Fibroblast of the aortic adventitia (primary cell): ENCODE results near the gene TMEM238. TPM values are rescaled to one million over a fixed set of nuclear protein-coding genes. Genes with fewer than 3 reads are reported as not detected.

ENCODE experiments used
- DNase-seq: peaks from one replicate; pipeline ENCODE4 v3.0.0-alpha.2; 2010; ENCODE audit warnings: low read depth
- H3K4me3 ChIP-seq: 2 replicates; pipeline ENCODE4 v1.5.1; 2011; ENCODE audit warnings: low read depth, mild to moderate bottlenecking, control low read depth, low read length, moderate library complexity
- CTCF ChIP-seq: IDR thresholded peaks from 2 replicates; pipeline ENCODE4 v1.5.1; 2011; ENCODE audit warnings: mild to moderate bottlenecking, low read length, control low read depth, inconsistent platforms; ENCODE audit not compliant: insufficient read depth
- total RNA-seq: library from RNA; depleted of rRNA; stranded (reverse); fragments of >200 nt; gene quantifications from 2 replicates; pipeline ENCODE4 v1.2.3, GENCODE V29; 2012; ENCODE audit warnings: low replicate concordance

The TMEM238 gene
- total RNA-seq, 1 donor: not detected

GRCh38 chr19:55369653-55370304 lies 14.3 kb downstream of the TMEM238 start:
- peak overlapping the region; percentile 75 for H3K4me3 ChIP-seq
- TF ChIP-seq CTCF: no peak
- DNase-seq: peak; percentile 61

- peak; percentile 52 for DNase-seq
- peak overlapping the region; percentile 67 for H3K4me3 ChIP-seq
- TF ChIP-seq CTCF: no peak
Observed at GRCh38 chr19:55368701-55369563, 15.2 kb downstream of the TMEM238 start.

- no peak overlapping the region for H3K4me3 ChIP-seq
- no peak for DNase-seq
- TF ChIP-seq CTCF: no peak
Observed at GRCh38 chr19:55368106-55368505, 16.0 kb downstream of the TMEM238 start.

GRCh38 chr19:55366790-55367189 lies 17.3 kb downstream of the TMEM238 start:
- no peak overlapping the region for H3K4me3 ChIP-seq
- no peak for DNase-seq
- TF ChIP-seq CTCF: no peak

- no peak overlapping the region for H3K4me3 ChIP-seq
- TF ChIP-seq CTCF: no peak
- DNase-seq: no peak
Observed at GRCh38 chr19:55365964-55366363, 18.1 kb downstream of the TMEM238 start.

- no peak for TF ChIP-seq CTCF
- DNase-seq: no peak
Observed at GRCh38 chr19:55365245-55365644, 18.8 kb downstream of the TMEM238 start.

More at GRCh38 chr19:55365245-55365644, 18.8 kb downstream of the TMEM238 start:
- no peak overlapping the region for H3K4me3 ChIP-seq
